ENCODE data around the gene KSR2. TPM values are rescaled to one million over a fixed set of nuclear protein-coding genes. Genes with fewer than 3 reads are reported as not detected.

Gene KSR2
- polyA plus RNA-seq, 1 donor from 2014 or later: not detected

GRCh38 chr12:117595751-117596150, 373.0 kb downstream of the KSR2 start:
- H3K27me3 Mint-ChIP-seq: no peaks in the 10 kb centered on the region
- H3K9me3 Mint-ChIP-seq: peaks cover 2 to 6% (median 2%) of the 10 kb centered on the region in 3 donors
- no peak overlapping the region for H3K4me3 Mint-ChIP-seq
- H3K4me1 Mint-ChIP-seq: no peaks in the 10 kb centered on the region
- H3K36me3 Mint-ChIP-seq: no peaks in the 10 kb centered on the region
- H3K27ac Mint-ChIP-seq: no peak overlapping the region

DNA sequence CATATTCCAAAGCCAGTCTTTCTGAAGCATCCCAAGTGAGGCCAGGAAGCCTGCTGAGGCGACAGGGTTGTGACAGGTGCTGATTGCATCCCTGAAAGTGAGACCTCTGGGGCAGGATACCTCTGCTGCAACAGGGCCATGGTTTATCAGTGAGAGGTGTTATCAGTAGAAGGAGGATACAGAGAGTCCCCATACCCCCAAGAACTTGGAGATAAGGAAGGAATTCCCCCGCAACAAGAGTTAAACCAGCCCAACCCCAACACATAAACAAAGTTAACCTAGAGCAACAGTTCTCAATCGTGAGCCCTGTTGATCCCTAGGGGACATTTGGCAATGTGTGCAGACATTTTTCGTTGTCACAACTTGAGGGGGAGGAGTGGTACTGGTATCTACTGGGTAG, 374.3 kb downstream of the KSR2 start:
- Mint-ChIP-seq H3K27me3 (no peaks in the 10 kb centered on the region), H3K9me3 (peaks cover 4 to 12% (median 5%) of the 10 kb centered on the region in 3 donors), H3K4me1 (no peaks in the 10 kb centered on the region), H3K4me3 (no peak overlapping the region), H3K27ac (no peak overlapping the region), H3K36me3 (no peaks in the 10 kb centered on the region)

DNA sequence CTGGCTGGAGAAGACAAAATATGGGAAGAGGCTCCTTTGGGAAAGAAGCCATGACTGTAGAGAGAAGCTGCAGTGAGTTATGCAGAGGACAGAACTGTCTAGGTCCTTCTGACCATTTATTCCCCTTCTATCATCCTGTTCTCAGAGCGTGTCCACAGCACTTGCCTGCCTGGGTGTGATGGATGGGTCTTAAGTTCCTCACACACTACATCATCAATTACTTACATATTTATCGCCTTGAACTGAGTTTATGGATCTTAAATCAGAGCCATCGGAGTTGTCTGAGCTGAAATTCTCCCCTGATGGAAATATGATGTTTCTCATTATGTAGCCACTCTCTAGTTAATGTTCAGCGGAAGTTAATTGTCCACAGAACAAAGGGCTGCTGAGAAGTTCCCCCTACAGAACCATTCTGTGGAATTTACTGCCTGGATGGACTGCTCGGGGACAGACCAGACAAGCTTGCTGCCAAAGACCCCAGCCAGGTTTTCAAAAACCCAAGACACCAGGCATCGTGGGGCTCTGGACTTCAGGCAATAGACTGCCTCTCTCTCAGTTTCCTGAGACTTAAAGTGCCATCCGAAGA, 374.9 kb downstream of the KSR2 start:
- Mint-ChIP-seq H3K27me3 (no peaks in the 10 kb centered on the region), H3K4me3 (no peak overlapping the region), H3K4me1 (no peaks in the 10 kb centered on the region), H3K36me3 (no peaks in the 10 kb centered on the region), H3K27ac (no peak overlapping the region), H3K9me3 (peaks cover 4 to 13% (median 5%) of the 10 kb centered on the region in 3 donors)

GRCh38 chr12:117592588-117593305, 376.0 kb downstream of the KSR2 start:
- peaks cover 2% of the 10 kb centered on the region for H3K27me3 Mint-ChIP-seq
- no peaks in the 10 kb centered on the region for H3K36me3 Mint-ChIP-seq
- no peaks in the 10 kb centered on the region for H3K4me1 Mint-ChIP-seq
- H3K27ac Mint-ChIP-seq: no peak overlapping the region
- peaks cover 4 to 13% (median 5%) of the 10 kb centered on the region in 3 donors for H3K9me3 Mint-ChIP-seq
- no peak overlapping the region for H3K4me3 Mint-ChIP-seq

- no peak overlapping the region for H3K27ac Mint-ChIP-seq
- peaks cover 3 to 8% (median 4%) of the 10 kb centered on the region in 3 donors for H3K9me3 Mint-ChIP-seq
- H3K4me3 Mint-ChIP-seq: no peak overlapping the region
Measured at GRCh38 chr12:117590999-117591398, 377.8 kb downstream of the KSR2 start.

GRCh38 chr12:117590386-117590785, 378.4 kb downstream of the KSR2 start:
- H3K4me3 Mint-ChIP-seq: no peak overlapping the region
- no peaks in the 10 kb centered on the region for H3K4me1 Mint-ChIP-seq
- no peak overlapping the region for H3K27ac Mint-ChIP-seq
- H3K27me3 Mint-ChIP-seq: peaks cover 11% of the 10 kb centered on the region
- H3K9me3 Mint-ChIP-seq: peaks cover 3 to 7% (median 4%) of the 10 kb centered on the region in 3 donors
- H3K36me3 Mint-ChIP-seq: no peaks in the 10 kb centered on the region

More at GRCh38 chr12:117590999-117591398, 377.8 kb downstream of the KSR2 start:
- no peaks in the 10 kb centered on the region for H3K36me3 Mint-ChIP-seq
- H3K27me3 Mint-ChIP-seq: peaks cover 10% of the 10 kb centered on the region
- no peaks in the 10 kb centered on the region for H3K4me1 Mint-ChIP-seq

DNA sequence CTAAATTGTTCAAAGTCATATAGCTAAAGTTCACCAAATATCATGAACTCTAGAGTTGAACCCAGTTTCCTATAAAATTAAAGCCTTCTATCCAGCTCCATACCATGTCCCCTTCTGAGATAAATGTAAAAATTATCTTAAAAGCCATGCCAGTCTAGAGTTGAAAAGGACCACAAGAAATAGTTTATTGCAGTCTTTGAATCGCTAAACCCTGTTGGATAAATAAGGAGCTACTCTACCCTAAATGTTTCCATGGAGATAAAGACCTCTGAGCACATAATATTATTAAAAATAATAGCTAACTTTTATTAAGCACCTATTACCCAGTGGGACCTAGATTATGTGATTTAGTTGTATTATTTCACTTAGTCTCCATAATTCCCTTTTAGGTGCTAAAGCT, 379.8 kb downstream of the KSR2 start:
- Mint-ChIP-seq H3K9me3 (peaks cover 3 to 7% (median 4%) of the 10 kb centered on the region in 3 donors), H3K36me3 (no peaks in the 10 kb centered on the region), H3K27me3 (peaks cover 13% of the 10 kb centered on the region), H3K27ac (no peak overlapping the region), H3K4me1 (peaks cover 0 to under 1% (median 0%) of the 10 kb centered on the region in 3 donors), H3K4me3 (no peak overlapping the region)

DNA sequence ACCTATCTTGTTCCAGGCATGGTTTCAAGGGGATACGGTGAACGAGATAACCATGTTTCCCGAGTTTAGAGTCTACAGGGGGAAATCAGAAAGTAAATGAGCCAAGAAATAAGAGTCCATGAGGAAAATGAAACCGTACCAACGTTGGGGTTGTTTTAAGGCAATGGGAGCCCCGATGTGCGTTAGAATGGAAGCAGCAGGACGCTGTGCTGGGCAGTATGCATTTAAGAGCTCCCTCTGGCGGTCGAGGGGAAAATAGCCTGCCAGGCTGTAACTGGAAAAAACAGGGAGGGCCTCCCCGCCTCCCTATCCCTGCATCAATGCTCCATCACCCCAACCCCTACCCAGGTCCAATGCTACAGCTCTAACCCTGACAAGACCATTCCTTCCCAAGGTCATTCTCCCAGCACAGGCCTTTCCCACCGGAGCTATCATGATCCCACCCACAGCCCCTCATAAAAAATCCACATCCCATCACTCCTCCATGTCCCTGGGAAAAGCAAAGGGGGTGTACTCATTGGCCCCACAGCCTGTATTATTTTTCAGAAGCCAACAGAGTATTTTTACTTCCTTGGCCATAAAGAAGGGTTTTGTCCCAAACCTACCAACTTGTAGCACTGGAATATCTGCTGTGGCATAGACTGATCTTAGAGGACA, 381.0 kb downstream of the KSR2 start:
- Mint-ChIP-seq H3K27ac (no peak overlapping the region), H3K4me3 (no peak overlapping the region), H3K27me3 (peaks cover 14% of the 10 kb centered on the region), H3K9me3 (peaks cover 3 to 7% (median 4%) of the 10 kb centered on the region in 3 donors), H3K36me3 (no peaks in the 10 kb centered on the region), H3K4me1 (peaks cover 0 to 2% (median 0%) of the 10 kb centered on the region in 3 donors)

DNA sequence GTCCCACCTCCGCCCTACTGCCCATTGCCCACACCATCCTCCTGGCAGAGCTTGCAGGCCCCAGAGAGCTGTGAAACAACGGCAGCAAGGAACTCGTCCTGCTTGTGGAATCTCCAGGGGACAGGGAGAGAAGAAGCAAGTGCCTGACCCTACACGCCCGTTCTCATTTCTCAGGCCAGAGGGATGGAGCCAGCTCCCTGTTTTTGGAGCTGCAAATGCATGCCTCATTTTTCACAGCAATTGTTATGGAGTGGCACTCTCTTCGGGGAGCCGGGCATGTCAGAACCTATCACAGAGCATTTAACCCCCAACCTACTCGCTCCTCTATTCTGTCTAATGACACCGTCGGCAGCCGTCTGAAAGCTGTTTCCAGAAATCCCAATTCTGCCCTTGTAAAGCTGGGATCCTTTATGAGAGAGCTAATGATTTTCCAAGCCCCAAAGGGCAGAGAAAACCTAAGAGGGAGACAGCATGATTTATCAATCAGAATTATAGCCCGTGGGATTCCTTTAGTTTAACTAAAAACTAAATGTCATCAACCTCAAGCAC, 385.0 kb downstream of the KSR2 start:
- no peaks in the 10 kb centered on the region for H3K9me3 Mint-ChIP-seq
- peaks cover 14% of the 10 kb centered on the region for H3K27me3 Mint-ChIP-seq
- peaks cover 0 to 2% (median 0%) of the 10 kb centered on the region in 3 donors for H3K4me1 Mint-ChIP-seq
- H3K27ac Mint-ChIP-seq: no peak overlapping the region
- no peak overlapping the region for H3K4me3 Mint-ChIP-seq
- no peaks in the 10 kb centered on the region for H3K36me3 Mint-ChIP-seq

DNA sequence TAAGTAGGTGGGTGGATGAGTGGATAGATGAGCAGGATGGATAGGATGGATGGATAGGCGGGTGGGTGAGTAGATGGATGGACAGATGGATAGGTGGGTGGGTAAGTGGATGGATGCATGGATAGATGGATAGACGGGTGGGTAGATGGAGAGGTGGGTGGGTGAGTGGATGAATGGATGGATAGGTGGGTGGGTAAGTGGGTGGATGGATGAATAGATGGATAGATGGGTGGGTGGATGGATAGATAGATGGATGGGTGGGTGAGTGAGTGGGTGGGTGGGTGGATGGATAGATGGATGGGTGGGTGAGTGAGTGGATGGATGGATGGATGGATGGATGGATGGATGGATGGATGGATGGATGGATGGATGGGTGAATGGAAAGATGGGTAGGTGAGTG, 385.7 kb downstream of the KSR2 start:
- Mint-ChIP-seq H3K36me3 (no peaks in the 10 kb centered on the region), H3K4me1 (peaks cover 0 to 2% (median 0%) of the 10 kb centered on the region in 3 donors), H3K27me3 (peaks cover 14% of the 10 kb centered on the region), H3K4me3 (peak overlapping the region in 1 of 4 donors; percentile 17), H3K27ac (no peak overlapping the region), H3K9me3 (peaks cover 0 to under 1% (median 0%) of the 10 kb centered on the region in 3 donors)

GRCh38 chr12:117582135-117582784, 386.5 kb downstream of the KSR2 start:
- Mint-ChIP-seq H3K4me1 (peaks cover 0 to 2% (median 0%) of the 10 kb centered on the region in 3 donors), H3K36me3 (no peaks in the 10 kb centered on the region), H3K27ac (no peak overlapping the region), H3K27me3 (peaks cover 7% of the 10 kb centered on the region), H3K9me3 (peaks cover 0 to 5% (median 0%) of the 10 kb centered on the region in 3 donors), H3K4me3 (no peak overlapping the region)

DNA sequence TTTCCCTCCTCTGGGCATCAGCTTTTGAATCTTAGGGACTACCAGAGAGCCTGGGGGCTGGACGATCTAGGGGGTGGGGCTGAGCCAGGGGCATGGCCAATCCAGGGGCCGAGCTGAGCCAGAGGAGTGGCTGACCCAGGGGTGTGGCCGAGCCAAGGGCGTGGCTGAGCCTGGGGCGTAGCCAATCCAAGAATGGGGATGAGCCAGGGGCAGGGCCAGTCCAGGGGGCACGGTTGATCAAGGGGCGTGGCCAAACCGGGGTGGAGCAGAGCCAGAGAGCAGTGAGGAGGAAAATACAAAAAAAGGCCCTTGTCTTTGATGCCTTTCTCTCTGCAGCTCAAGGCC, 388.1 kb downstream of the KSR2 start:
- peaks cover 0 to 5% (median 0%) of the 10 kb centered on the region in 3 donors for H3K9me3 Mint-ChIP-seq
- no peak overlapping the region for H3K4me3 Mint-ChIP-seq
- H3K27ac Mint-ChIP-seq: no peak overlapping the region
- peaks cover 0 to 2% (median 0%) of the 10 kb centered on the region in 3 donors for H3K4me1 Mint-ChIP-seq
- H3K36me3 Mint-ChIP-seq: no peaks in the 10 kb centered on the region
- H3K27me3 Mint-ChIP-seq: peaks cover 3% of the 10 kb centered on the region

GRCh38 chr12:117580015-117580717, 388.6 kb downstream of the KSR2 start:
- Mint-ChIP-seq H3K4me1 (peaks cover 0 to 2% (median 0%) of the 10 kb centered on the region in 3 donors), H3K36me3 (no peaks in the 10 kb centered on the region), H3K27me3 (peaks cover 3% of the 10 kb centered on the region), H3K9me3 (peaks cover 0 to 5% (median 0%) of the 10 kb centered on the region in 3 donors), H3K4me3 (peak overlapping the region in 1 of 4 donors; percentile 31), H3K27ac (no peak overlapping the region)

DNA sequence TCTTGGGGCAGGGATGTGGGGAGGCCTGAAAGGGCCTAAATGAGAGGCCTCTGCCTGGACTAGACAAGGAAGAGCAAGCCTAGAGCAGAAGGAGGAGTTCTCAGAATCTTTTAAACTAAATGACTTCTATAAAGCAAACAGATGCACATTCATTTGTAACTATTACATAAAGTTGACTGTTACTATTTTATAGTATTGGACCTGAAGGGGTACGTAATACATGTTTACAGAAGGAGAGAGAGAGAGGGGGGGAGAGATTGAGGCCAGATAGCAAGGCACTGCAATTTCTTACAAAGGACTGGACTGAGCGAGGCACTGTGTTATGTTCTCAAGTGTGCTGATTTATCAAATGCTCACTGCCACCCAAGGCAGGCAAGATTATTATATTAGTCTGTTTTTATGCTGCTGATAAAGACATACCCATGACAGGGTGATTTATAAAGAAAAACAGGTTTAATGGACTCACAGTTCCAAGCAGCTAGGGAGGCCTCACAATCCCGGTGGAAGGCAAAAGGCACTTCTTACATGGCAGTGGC, 391.6 kb downstream of the KSR2 start:
- Mint-ChIP-seq H3K36me3 (no peaks in the 10 kb centered on the region), H3K27me3 (peaks cover 5% of the 10 kb centered on the region), H3K4me3 (no peak overlapping the region), H3K4me1 (no peaks in the 10 kb centered on the region), H3K9me3 (peaks cover 0 to 5% (median 0%) of the 10 kb centered on the region in 3 donors), H3K27ac (no peak overlapping the region)

Measured in IgD-negative memory B cell (primary cell).